CD14-positive monocyte (primary cell): ENCODE data around the gene ISM2. TPM values are rescaled to one million over a fixed set of nuclear protein-coding genes. Genes with fewer than 3 reads are reported as not detected.

Experiments used
- DNase-seq, 3 donors: peaks; one replicate each; pipeline ENCODE4 v3.0.0-alpha.2; 2011 to 2022
- H2AFZ ChIP-seq: 2 replicates; pipeline ENCODE4 v1.6.0; 2012; ENCODE audit warnings: mild to moderate bottlenecking, low read depth, low read length, inconsistent platforms; ENCODE audit not compliant: insufficient read depth, poor library complexity, severe bottlenecking
- H3K27ac ChIP-seq, 2 donors: 1 replicate in 1 of 2; 2 replicates in 1 of 2; pipeline ENCODE4 v1.5.1; 2012 to 2013; ENCODE audit warnings: low read length in 2 of 2, control low read depth in 1 of 2, inconsistent platforms in 1 of 2, low read depth in 1 of 2, mild to moderate bottlenecking in 1 of 2
- H3K27me3 ChIP-seq, 2 donors: one replicate each; pipeline versions ENCODE4 v1.6.0 to v1.6.1; 2011 to 2013; ENCODE audit warnings: low read length in 2 of 2; ENCODE audit not compliant: control insufficient read depth in 2 of 2, insufficient read depth in 2 of 2
- H3K36me3 ChIP-seq, 2 donors: replicated peaks in 1 of 2; 1 replicate in 1 of 2; 2 replicates in 1 of 2; pipeline versions ENCODE4 v1.5.1 to v1.6.1; 2012 to 2013; ENCODE audit warnings: low read length in 2 of 2, control low read depth in 1 of 2, inconsistent platforms in 1 of 2, mild to moderate bottlenecking in 1 of 2; ENCODE audit not compliant: insufficient read depth in 2 of 2, control insufficient read depth in 1 of 2
- H3K4me1 ChIP-seq, 2 donors: 1 replicate in 1 of 2; 2 replicates in 1 of 2; pipeline versions ENCODE4 v1.5.1 to v1.6.1; 2012 to 2013; ENCODE audit warnings: low read length in 2 of 2, control low read depth in 1 of 2, inconsistent platforms in 1 of 2, mild to moderate bottlenecking in 1 of 2, moderate library complexity in 1 of 2; ENCODE audit not compliant: insufficient read depth in 2 of 2, control insufficient read depth in 1 of 2
- H3K4me2 ChIP-seq: replicated peaks from 2 replicates; pipeline ENCODE3; 2012; ENCODE audit warnings: low read length, moderate library complexity, mild to moderate bottlenecking; ENCODE audit not compliant: poor library complexity, severe bottlenecking; ENCODE audit errors: extremely low read depth
- H3K4me3 ChIP-seq, 3 experiments: fragments of 200-600 bp in 1 of 3; sonication (generic) in 1 of 3; replicated peaks in 1 of 3; 1 replicate in 2 of 3; 2 replicates in 1 of 3; pipeline ENCODE4 v1.5.1; 2011 to 2013; ENCODE audit warnings: low read length in 3 of 3, mild to moderate bottlenecking in 3 of 3, control low read depth in 2 of 3, low read depth in 2 of 3, inconsistent platforms in 1 of 3, moderate library complexity in 1 of 3
- H3K79me2 ChIP-seq: 2 replicates; pipeline ENCODE4 v1.6.0; 2012; ENCODE audit warnings: mild to moderate bottlenecking, control low read depth, inconsistent platforms, low read length, moderate library complexity; ENCODE audit not compliant: insufficient read depth
- H3K9ac ChIP-seq: 2 replicates; pipeline ENCODE4 v1.6.0; 2017; ENCODE audit warnings: low read length, mild to moderate bottlenecking; ENCODE audit not compliant: insufficient read depth, poor library complexity, severe bottlenecking
- H3K9me3 ChIP-seq, 2 donors: replicated peaks in 1 of 2; 1 replicate in 1 of 2; 2 replicates in 1 of 2; pipeline versions ENCODE4 v1.5.1 to v1.6.1; 2012 to 2013; ENCODE audit warnings: low read length in 2 of 2, control low read depth in 1 of 2; ENCODE audit not compliant: control insufficient read depth in 1 of 2, insufficient read depth in 1 of 2
- H4K20me1 ChIP-seq: 2 replicates; pipeline ENCODE4 v1.6.0; 2012; ENCODE audit warnings: mild to moderate bottlenecking, low read length, control low read depth, moderate library complexity; ENCODE audit not compliant: insufficient read depth
- H3K27ac Mint-ChIP-seq, 7 donors: one replicate each; pipeline ENCODE4 v1.8.0; 2020; ENCODE audit warnings: mild to moderate bottlenecking in 7 of 7, mixed read lengths in 7 of 7, moderate library complexity in 6 of 7, inconsistent platforms in 2 of 7
- H3K27me3 Mint-ChIP-seq, 3 donors: one replicate each; pipeline ENCODE4 v1.8.0; 2021 to 2022; ENCODE audit warnings: low read depth in 3 of 3, mild to moderate bottlenecking in 3 of 3, mixed read lengths in 3 of 3, moderate library complexity in 3 of 3, inconsistent platforms in 1 of 3
- H3K36me3 Mint-ChIP-seq, 2 donors: one replicate each; pipeline ENCODE4 v1.8.0; 2020; ENCODE audit warnings: mixed read lengths in 2 of 2, inconsistent platforms in 1 of 2, mild to moderate bottlenecking in 1 of 2
- H3K4me1 Mint-ChIP-seq: one replicate; pipeline ENCODE4 v1.8.0; 2020; ENCODE audit warnings: mild to moderate bottlenecking, mixed read lengths
- H3K4me3 Mint-ChIP-seq, 2 donors: one replicate each; pipeline ENCODE4 v1.8.0; 2020; ENCODE audit warnings: mild to moderate bottlenecking in 2 of 2, mixed read lengths in 2 of 2, moderate library complexity in 1 of 2
- H3K9me3 Mint-ChIP-seq, 7 donors: one replicate each; pipeline ENCODE4 v1.8.0; 2020 to 2022; ENCODE audit warnings: mixed read lengths in 7 of 7, mild to moderate bottlenecking in 6 of 7, moderate library complexity in 6 of 7, inconsistent platforms in 2 of 7
- WGBS: methylation state at CpG from one replicate; pipeline ENCODE4 v1.1.5; 2013; ENCODE audit warnings: missing lambda C conversion rate; ENCODE audit not compliant: insufficient coverage; 5-methylcytosine and 5-hydroxymethylcytosine counted together
- intact Hi-C, 2 donors: fragments of 100-400 bp; cut with micrococcal nuclease; formaldehyde crosslinking; loops; one replicate each; pipeline versions ENCODE4 v1.15.0 to v1.15.1; 2023
- polyA plus RNA-seq, 3 donors: library from polyadenylated mRNA; depleted of rRNA in 1 of 3; unstranded in 2 of 3; stranded (reverse) in 1 of 3; fragments of 300-500 nt in 2 of 3; fragments of >200 nt in 1 of 3; fragmentation: Illumina TruSeq in 2 of 3; gene quantifications; 1 replicate in 2 of 3; 2 replicates in 1 of 3; pipeline ENCODE4 v1.2.3, GENCODE V29; 2012 to 2021
- TF ChIP-seq, protein P1 (sequence below): fragments of 200-600 bp; IDR thresholded peaks from one replicate; pipeline ENCODE4 v1.8.0; 2022; ENCODE audit warnings: antibody characterized with exemption, mild to moderate bottlenecking

ISM2 gene
- polyA plus RNA-seq, 3 donors: not detected

DNA sequence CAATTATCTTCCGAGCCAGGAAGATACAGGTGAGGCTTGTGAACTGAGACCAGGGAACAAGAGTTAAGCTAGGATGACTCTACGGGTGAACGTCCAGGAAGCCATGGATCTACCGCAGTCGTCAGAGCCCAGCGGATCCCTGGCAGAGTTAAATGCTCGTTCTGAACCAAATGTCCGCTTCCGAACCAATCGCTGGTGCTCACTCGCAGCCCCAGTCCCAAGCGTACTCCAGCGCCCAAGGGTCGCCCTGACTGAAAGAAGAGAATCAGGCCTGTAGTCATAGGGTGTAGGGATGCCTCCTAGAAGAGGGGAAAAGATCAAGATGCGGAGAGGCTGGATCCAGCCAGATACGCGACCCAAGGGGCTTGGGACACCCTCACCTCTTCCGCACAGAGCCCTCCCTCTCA, 41.5 kb downstream of the ISM2 start:
- Histone ChIP-seq H3K27me3 (no peaks in the 10 kb centered on the region), H3K79me2 (peaks cover 61% of the 10 kb centered on the region), H3K9ac (peak overlapping the region; percentile 80), H3K4me2 (peak overlapping the region; percentile 96), H3K36me3 (peaks cover 31 to 41% of the 10 kb centered on the region in 2 donors), H2AFZ (peak overlapping the region; percentile 95), H3K4me3 (peak overlapping the region; percentile 80 to 92 (median 87)), H3K4me1 (peaks cover 19 to 31% of the 10 kb centered on the region in 2 donors), H3K27ac (peak overlapping the region; percentile 66 to 85), H4K20me1 (peaks cover 20% of the 10 kb centered on the region), H3K9me3 (no peaks in the 10 kb centered on the region)
- H3K4me1 Mint-ChIP-seq: peaks cover 25% of the 10 kb centered on the region
- 0% methylated on average over 14 of the region's 18 CpGs for WGBS
- peaks cover 33 to 41% of the 10 kb centered on the region in 2 donors for H3K36me3 Mint-ChIP-seq
- H3K27ac Mint-ChIP-seq: peak overlapping the region; percentile 92 to 100 (median 95)
- peak in 1 of 3 donors; percentile 6 for DNase-seq
- TF ChIP-seq, protein P1, sequence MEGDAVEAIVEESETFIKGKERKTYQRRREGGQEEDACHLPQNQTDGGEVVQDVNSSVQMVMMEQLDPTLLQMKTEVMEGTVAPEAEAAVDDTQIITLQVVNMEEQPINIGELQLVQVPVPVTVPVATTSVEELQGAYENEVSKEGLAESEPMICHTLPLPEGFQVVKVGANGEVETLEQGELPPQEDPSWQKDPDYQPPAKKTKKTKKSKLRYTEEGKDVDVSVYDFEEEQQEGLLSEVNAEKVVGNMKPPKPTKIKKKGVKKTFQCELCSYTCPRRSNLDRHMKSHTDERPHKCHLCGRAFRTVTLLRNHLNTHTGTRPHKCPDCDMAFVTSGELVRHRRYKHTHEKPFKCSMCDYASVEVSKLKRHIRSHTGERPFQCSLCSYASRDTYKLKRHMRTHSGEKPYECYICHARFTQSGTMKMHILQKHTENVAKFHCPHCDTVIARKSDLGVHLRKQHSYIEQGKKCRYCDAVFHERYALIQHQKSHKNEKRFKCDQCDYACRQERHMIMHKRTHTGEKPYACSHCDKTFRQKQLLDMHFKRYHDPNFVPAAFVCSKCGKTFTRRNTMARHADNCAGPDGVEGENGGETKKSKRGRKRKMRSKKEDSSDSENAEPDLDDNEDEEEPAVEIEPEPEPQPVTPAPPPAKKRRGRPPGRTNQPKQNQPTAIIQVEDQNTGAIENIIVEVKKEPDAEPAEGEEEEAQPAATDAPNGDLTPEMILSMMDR: no peak
- intact Hi-C loops: loop anchor here (2.0 to 5.0 kb wide), 5 partner anchors 80 to 304 kb away; partner anchors contain the start of genes GSTZ1 (in 2 of the 2), POMT2 (in 2 of the 2), SAMD15 (in 2 of the 2) and TMED8 (in 2 of the 2)
- no peaks in the 10 kb centered on the region for H3K27me3 Mint-ChIP-seq
- peaks cover 0 to 2% (median 0%) of the 10 kb centered on the region in 7 donors for H3K9me3 Mint-ChIP-seq
- H3K4me3 Mint-ChIP-seq: peak overlapping the region; percentile 100

DNA sequence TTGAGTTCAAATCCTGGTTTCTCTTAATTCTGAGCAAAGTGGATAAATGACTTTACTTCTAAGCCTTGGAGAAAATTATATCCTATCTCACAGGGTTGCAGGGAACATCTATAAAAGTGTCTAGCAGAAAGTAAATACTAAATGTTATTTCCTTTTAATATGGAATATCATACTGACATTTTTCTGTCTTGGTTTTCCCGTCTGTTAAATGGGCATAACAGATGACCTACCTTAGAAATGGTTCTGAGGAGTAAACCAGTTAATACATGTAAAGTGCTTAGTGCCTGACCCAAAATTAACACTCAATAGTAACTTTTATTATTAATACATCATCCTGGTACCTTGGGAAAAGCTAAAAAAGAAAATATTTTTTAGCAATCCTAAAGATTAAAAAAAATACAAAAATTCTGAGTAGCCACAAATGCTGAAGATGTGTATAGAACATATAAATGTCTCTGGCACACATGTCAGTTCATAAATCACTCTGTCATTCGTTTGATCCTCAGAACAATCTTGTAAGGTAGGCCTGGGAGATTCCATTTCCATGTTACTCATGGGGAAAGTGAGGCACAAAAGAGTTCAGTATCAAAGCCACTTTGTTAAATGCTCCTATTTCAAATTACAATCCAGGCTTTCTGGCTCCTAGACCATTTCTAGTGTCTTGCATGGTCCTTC, 42.5 kb downstream of the ISM2 start:
- TF ChIP-seq, protein P1: no peak
- WGBS: 33% methylated on average over 1 of the region's 2 CpGs
- Histone ChIP-seq H3K4me2 (peak overlapping the region; percentile 96), H2AFZ (no peak overlapping the region), H3K36me3 (peaks cover 32 to 41% of the 10 kb centered on the region in 2 donors), H4K20me1 (peaks cover 16% of the 10 kb centered on the region), H3K79me2 (peaks cover 58% of the 10 kb centered on the region), H3K27ac (peak overlapping the region in 1 of 2 donors; percentile 85), H3K9ac (no peak overlapping the region), H3K4me3 (peak overlapping the region in 1 of 3 experiments; percentile 92), H3K9me3 (no peaks in the 10 kb centered on the region), H3K27me3 (no peaks in the 10 kb centered on the region), H3K4me1 (peaks cover 19 to 31% of the 10 kb centered on the region in 2 donors)
- Mint-ChIP-seq H3K27me3 (no peaks in the 10 kb centered on the region), H3K4me3 (no peak overlapping the region), H3K9me3 (peaks cover 0 to 2% (median 0%) of the 10 kb centered on the region in 7 donors), H3K36me3 (peaks cover 33 to 41% of the 10 kb centered on the region in 2 donors), H3K27ac (no peak overlapping the region), H3K4me1 (peaks cover 25% of the 10 kb centered on the region)
- DNase-seq: no peak
- intact Hi-C loops: loop anchor here (2.0 to 5.0 kb wide), 5 partner anchors 79 to 305 kb away; partner anchors contain the start of genes GSTZ1 (in 2 of the 2), POMT2 (in 2 of the 2), SAMD15 (in 2 of the 2) and TMED8 (in 2 of the 2)
